ENCODE results near the gene CHAT.

- no peak for TF ChIP-seq GATA2 (IDR thresholded peaks at IDR 0.05; ENCODE audit: insufficient read depth, insufficient read length, low read depth, low read length)
- TF ChIP-seq, protein P1, sequence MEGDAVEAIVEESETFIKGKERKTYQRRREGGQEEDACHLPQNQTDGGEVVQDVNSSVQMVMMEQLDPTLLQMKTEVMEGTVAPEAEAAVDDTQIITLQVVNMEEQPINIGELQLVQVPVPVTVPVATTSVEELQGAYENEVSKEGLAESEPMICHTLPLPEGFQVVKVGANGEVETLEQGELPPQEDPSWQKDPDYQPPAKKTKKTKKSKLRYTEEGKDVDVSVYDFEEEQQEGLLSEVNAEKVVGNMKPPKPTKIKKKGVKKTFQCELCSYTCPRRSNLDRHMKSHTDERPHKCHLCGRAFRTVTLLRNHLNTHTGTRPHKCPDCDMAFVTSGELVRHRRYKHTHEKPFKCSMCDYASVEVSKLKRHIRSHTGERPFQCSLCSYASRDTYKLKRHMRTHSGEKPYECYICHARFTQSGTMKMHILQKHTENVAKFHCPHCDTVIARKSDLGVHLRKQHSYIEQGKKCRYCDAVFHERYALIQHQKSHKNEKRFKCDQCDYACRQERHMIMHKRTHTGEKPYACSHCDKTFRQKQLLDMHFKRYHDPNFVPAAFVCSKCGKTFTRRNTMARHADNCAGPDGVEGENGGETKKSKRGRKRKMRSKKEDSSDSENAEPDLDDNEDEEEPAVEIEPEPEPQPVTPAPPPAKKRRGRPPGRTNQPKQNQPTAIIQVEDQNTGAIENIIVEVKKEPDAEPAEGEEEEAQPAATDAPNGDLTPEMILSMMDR (IDR thresholded peaks at IDR 0.05; ENCODE audit: extremely low read depth in 1 of 2, insufficient read depth in 1 of 2, low read depth in 1 of 2, low read length in 2 of 2): no peak
- TF ChIP-seq POLR2AphosphoS5 (IDR thresholded peaks at IDR 0.05; ENCODE audit: insufficient read depth, low read depth, low read length): no peak
- TF ChIP-seq POLR2A (IDR thresholded peaks at IDR 0.05; ENCODE audit: low read depth, low read length): no peak
- TF ChIP-seq MAX (IDR thresholded peaks at IDR 0.05; ENCODE audit: insufficient read depth, insufficient read length): no peak
- TF ChIP-seq EZH2 (IDR thresholded peaks at IDR 0.05; ENCODE audit: borderline replicate concordance, low read depth, low read length, severe bottlenecking): no peak
These were observed 36.8 kb downstream of the CHAT start for GRCh38 chr10:49650724-49651034.
